Mesenchymal stem cell (in vitro differentiated cells and primary cell): Measurements from ENCODE around the gene SMYD1.
A peak's percentile ranks its signal among the peaks of the same experiment; 100 is the strongest.

ENCODE experiments used
- DNase-seq: peaks from one replicate; pipeline ENCODE4 v3.0.0-alpha.2; 2013
- H2AFZ ChIP-seq: one replicate; pipeline ENCODE4 v1.6.1; 2013; ENCODE audit warnings: low read depth, mild to moderate bottlenecking, control low read depth, inconsistent platforms, low read length, moderate library complexity
- H2AK5ac ChIP-seq: 2 replicates; pipeline ENCODE4 v1.6.1; 2013; ENCODE audit warnings: low read length, moderate library complexity, mild to moderate bottlenecking, inconsistent platforms; ENCODE audit not compliant: severe bottlenecking
- H2BK120ac ChIP-seq: one replicate; pipeline ENCODE4 v1.6.1; 2013; ENCODE audit warnings: low read depth, mild to moderate bottlenecking, inconsistent platforms, low read length, moderate library complexity
- H2BK12ac ChIP-seq, 2 experiments: one replicate each; pipeline ENCODE4 v1.6.1; 2013; ENCODE audit warnings: inconsistent platforms in 2 of 2, low read length in 2 of 2, mild to moderate bottlenecking in 2 of 2, moderate library complexity in 2 of 2, control low read depth in 1 of 2
- H2BK15ac ChIP-seq: one replicate; pipeline ENCODE4 v1.6.1; 2013; ENCODE audit warnings: mild to moderate bottlenecking, low read depth, inconsistent platforms; ENCODE audit not compliant: poor library complexity, severe bottlenecking
- H2BK5ac ChIP-seq: 2 replicates; pipeline ENCODE4 v1.6.1; 2013; ENCODE audit warnings: low read depth, mild to moderate bottlenecking, low read length, control low read depth, inconsistent platforms; ENCODE audit not compliant: poor library complexity, severe bottlenecking
- H3K14ac ChIP-seq, 2 experiments: one replicate each; pipeline ENCODE4 v1.6.1; 2013; ENCODE audit warnings: inconsistent platforms in 2 of 2, low read length in 2 of 2, control low read depth in 1 of 2, mild to moderate bottlenecking in 1 of 2, moderate library complexity in 1 of 2
- H3K18ac ChIP-seq, 2 experiments: one replicate each; pipeline ENCODE4 v1.6.1; 2013; ENCODE audit warnings: inconsistent platforms in 2 of 2, low read length in 2 of 2, control low read depth in 1 of 2, low read depth in 1 of 2, mild to moderate bottlenecking in 1 of 2
- H3K23ac ChIP-seq, 2 experiments: one replicate each; pipeline ENCODE4 v1.6.1; 2013; ENCODE audit warnings: inconsistent platforms in 2 of 2, low read length in 2 of 2, mild to moderate bottlenecking in 2 of 2, moderate library complexity in 2 of 2, control low read depth in 1 of 2
- H3K27ac ChIP-seq: 2 replicates; pipeline ENCODE4 v1.5.1; 2013; ENCODE audit warnings: mild to moderate bottlenecking, moderate library complexity, low read length, control low read depth, inconsistent platforms; ENCODE audit not compliant: poor library complexity, severe bottlenecking
- H3K27me3 ChIP-seq, 2 experiments: 2 replicates each; pipeline versions ENCODE4 v1.6.1 to v1.7.0; 2013; ENCODE audit warnings: low read length in 2 of 2, mild to moderate bottlenecking in 2 of 2, moderate library complexity in 2 of 2, control low read depth in 1 of 2, inconsistent platforms in 1 of 2; ENCODE audit not compliant: control insufficient read depth in 1 of 2, insufficient read depth in 1 of 2
- H3K36me3 ChIP-seq, 2 experiments: 2 replicates each; pipeline versions ENCODE4 v1.6.1 to v1.7.0; 2013; ENCODE audit warnings: low read length in 2 of 2, control low read depth in 1 of 2, inconsistent platforms in 1 of 2, low read depth in 1 of 2, mild to moderate bottlenecking in 1 of 2; ENCODE audit not compliant: insufficient read depth in 2 of 2, control insufficient read depth in 1 of 2
- H3K4ac ChIP-seq, 2 experiments: one replicate each; pipeline ENCODE4 v1.6.1; 2013; ENCODE audit warnings: inconsistent platforms in 2 of 2, low read length in 2 of 2, mild to moderate bottlenecking in 2 of 2, moderate library complexity in 2 of 2, control low read depth in 1 of 2, low read depth in 1 of 2
- H3K4me1 ChIP-seq: 2 replicates; pipeline ENCODE4 v1.6.1; 2013; ENCODE audit warnings: low read depth, low read length, control low read depth; ENCODE audit not compliant: control insufficient read depth, insufficient read depth
- H3K4me2 ChIP-seq: 2 replicates; pipeline ENCODE4 v1.6.1; 2013; ENCODE audit warnings: low read length, mild to moderate bottlenecking, inconsistent platforms; ENCODE audit not compliant: poor library complexity, severe bottlenecking
- H3K4me3 ChIP-seq, 2 experiments: 2 replicates each; pipeline versions ENCODE4 v1.5.1 to v1.7.0; 2013; ENCODE audit warnings: low read length in 2 of 2, mild to moderate bottlenecking in 2 of 2, control low read depth in 1 of 2, low read depth in 1 of 2; ENCODE audit not compliant: insufficient read depth in 1 of 2
- H3K79me1 ChIP-seq: replicated peaks from 2 replicates; pipeline ENCODE4 v1.6.1; 2013; ENCODE audit warnings: mild to moderate bottlenecking, control low read depth, low read length, inconsistent platforms; ENCODE audit not compliant: poor library complexity, severe bottlenecking
- H3K9ac ChIP-seq: 2 replicates; pipeline ENCODE4 v1.7.0; 2013; ENCODE audit warnings: mild to moderate bottlenecking, low read length, moderate library complexity
- H3K9me3 ChIP-seq: 2 replicates; pipeline ENCODE4 v1.7.0; 2013; ENCODE audit warnings: mild to moderate bottlenecking, low read length; ENCODE audit not compliant: control insufficient read depth
- H4K8ac ChIP-seq: one replicate; pipeline ENCODE4 v1.6.1; 2013; ENCODE audit warnings: inconsistent platforms, mild to moderate bottlenecking, low read length, moderate library complexity
- H4K91ac ChIP-seq: one replicate; pipeline ENCODE4 v1.6.1; 2013; ENCODE audit warnings: mild to moderate bottlenecking, low read length, inconsistent platforms
- WGBS: methylation state at CpG from one replicate; pipeline ENCODE4 v1.1.7; 2013; ENCODE audit warnings: mixed read lengths; 5-methylcytosine and 5-hydroxymethylcytosine counted together

SMYD1 gene

DNA sequence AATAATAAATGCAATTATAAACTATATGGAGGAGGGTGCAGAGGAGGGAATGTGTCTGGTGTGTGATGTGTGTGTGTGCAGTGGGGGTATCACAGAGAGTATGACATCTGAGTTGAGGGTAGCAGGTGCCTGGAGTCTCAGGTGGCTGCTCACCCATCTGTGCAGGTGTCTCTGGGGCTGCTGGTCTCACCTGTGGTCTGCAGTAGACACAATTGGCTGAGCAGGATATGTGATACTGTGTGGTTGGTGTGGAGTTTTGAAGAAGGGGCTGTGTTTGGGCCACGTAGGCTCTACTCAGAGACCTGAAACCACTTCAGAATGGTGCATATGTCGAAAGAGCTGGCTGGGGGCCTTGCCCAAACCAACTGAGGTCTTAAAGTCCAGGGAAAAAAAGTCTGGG lies 43.2 kb downstream of the SMYD1 start:
- H3K4me3 ChIP-seq, result no peak overlapping the region
- H3K27me3 ChIP-seq, result peaks cover 5 to 44% of the 10 kb centered on the region in 2 experiments
- 71% methylated on average over 2 of the region's 2 CpGs for WGBS
- H2AK5ac ChIP-seq, result no peak overlapping the region
- H3K4ac ChIP-seq, result no peak overlapping the region
- no peak overlapping the region for H2AFZ ChIP-seq
- H3K9ac ChIP-seq, result no peak overlapping the region
- no peak overlapping the region for H3K27ac ChIP-seq
- no peak overlapping the region for H2BK5ac ChIP-seq
- H3K14ac ChIP-seq, result no peak overlapping the region
- no peaks in the 10 kb centered on the region for H3K36me3 ChIP-seq
- no peaks in the 10 kb centered on the region for H3K4me1 ChIP-seq
- DNase-seq, result no peak
- H4K8ac ChIP-seq, result no peak overlapping the region
- no peak overlapping the region for H3K23ac ChIP-seq
- no peaks in the 10 kb centered on the region for H3K79me1 ChIP-seq
- no peak overlapping the region for H4K91ac ChIP-seq
- no peak overlapping the region for H2BK15ac ChIP-seq
- no peak overlapping the region for H2BK120ac ChIP-seq
- no peak overlapping the region for H3K4me2 ChIP-seq
- no peaks in the 10 kb centered on the region for H3K9me3 ChIP-seq
- no peak overlapping the region for H2BK12ac ChIP-seq
- no peak overlapping the region for H3K18ac ChIP-seq

DNA sequence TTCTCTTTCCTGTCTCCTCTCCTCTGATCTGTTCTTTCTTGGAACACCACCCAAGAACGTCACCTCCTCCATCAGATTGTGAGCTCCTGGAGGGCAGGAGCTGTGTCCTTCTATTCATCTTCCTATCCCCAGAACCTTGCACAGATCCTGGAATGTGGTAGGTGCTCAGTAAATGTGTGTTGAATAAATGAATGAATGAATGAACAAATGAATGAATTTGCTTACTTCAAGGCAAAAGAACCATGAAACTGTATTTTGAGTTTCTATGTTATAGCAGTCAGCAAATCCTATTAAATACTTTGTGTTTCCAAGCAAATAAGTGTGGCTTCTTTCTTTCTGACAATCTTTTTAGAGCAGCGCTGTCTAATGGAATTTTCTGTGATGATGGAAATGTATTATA lies 45.4 kb downstream of the SMYD1 start:
- Histone ChIP-seq H2BK15ac (no peak overlapping the region), H2AFZ (no peak overlapping the region), H3K9me3 (no peaks in the 10 kb centered on the region), H4K8ac (no peak overlapping the region), H3K4ac (no peak overlapping the region), H3K14ac (no peak overlapping the region), H2BK5ac (no peak overlapping the region), H3K27me3 (peaks cover 5 to 52% of the 10 kb centered on the region in 2 experiments), H2BK120ac (no peak overlapping the region), H3K9ac (no peak overlapping the region), H3K79me1 (no peaks in the 10 kb centered on the region), H3K36me3 (no peaks in the 10 kb centered on the region), H4K91ac (no peak overlapping the region), H3K4me1 (no peaks in the 10 kb centered on the region), H2BK12ac (no peak overlapping the region), H3K4me3 (no peak overlapping the region), H3K27ac (no peak overlapping the region), H3K18ac (no peak overlapping the region), H3K4me2 (no peak overlapping the region), H3K23ac (no peak overlapping the region), H2AK5ac (no peak overlapping the region)
- 100% methylated on average over 1 of the region's 2 CpGs for WGBS
- no peak for DNase-seq

DNA sequence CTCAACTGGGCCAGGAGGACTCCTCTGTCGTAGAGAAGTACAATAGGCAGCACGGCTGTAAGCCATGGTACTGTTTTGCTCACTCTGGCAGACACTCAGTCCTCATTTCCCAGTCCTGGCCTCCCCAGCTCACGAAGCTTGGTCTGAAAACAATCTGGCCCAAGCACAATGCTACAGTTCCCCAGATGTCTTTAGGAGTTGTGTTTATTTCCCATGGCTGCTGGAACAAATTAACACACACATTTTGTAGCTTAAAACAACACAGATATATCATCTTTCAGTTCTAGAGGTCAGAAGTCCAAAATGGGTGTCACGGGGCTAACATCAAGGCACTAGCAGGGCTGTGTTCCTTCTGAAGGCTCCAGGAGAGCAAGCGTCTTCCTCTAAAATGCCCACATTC lies 47.3 kb downstream of the SMYD1 start:
- Histone ChIP-seq H3K9ac (no peak overlapping the region), H3K9me3 (no peaks in the 10 kb centered on the region), H3K36me3 (no peaks in the 10 kb centered on the region), H3K18ac (no peak overlapping the region), H3K4me1 (no peaks in the 10 kb centered on the region), H3K4ac (no peak overlapping the region), H3K23ac (no peak overlapping the region), H2BK15ac (no peak overlapping the region), H4K8ac (no peak overlapping the region), H3K4me2 (no peak overlapping the region), H2AK5ac (no peak overlapping the region), H2BK120ac (no peak overlapping the region), H3K27ac (no peak overlapping the region), H3K79me1 (no peaks in the 10 kb centered on the region), H3K27me3 (peaks cover 5 to 57% of the 10 kb centered on the region in 2 experiments), H2BK12ac (no peak overlapping the region), H2AFZ (no peak overlapping the region), H3K14ac (peak overlapping the region in 1 of 2 experiments; percentile 33), H4K91ac (no peak overlapping the region), H2BK5ac (no peak overlapping the region), H3K4me3 (no peak overlapping the region)
- WGBS, result 56% methylated on average over 5 of the region's 5 CpGs
- DNase-seq, result no peak

DNA sequence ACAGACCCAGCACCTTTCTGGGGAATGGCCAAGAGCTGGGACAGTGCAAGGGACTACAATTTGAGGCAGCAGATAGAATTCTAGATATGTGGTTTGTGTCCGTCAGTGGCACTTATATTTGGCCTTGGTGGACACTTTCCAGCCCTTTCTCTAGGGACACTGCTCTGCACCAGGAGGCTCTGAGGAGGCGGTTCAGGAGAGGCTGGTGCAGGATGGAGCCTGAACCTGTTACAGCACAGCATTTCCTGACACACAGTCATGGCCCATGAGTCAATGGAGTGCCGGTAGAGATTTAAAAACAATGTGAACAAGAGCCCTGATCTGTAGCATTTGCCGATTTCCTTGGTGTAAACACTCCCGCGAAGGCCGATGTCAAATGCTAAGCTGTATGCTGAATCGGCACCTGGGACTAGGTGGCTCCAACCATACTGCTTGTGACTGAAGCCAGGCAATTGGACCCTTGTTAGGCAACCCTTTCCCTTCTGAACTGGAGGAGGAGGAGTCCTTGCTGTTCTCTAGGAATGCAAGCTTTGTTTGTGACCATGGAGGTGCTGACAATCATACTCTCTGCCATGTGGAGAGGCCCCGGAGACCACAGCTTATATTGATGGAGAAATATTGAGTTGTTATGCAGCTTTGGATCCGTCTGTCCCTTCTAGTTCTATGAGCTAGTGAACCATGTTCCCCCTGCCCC lies 48.3 kb downstream of the SMYD1 start:
- Histone ChIP-seq H3K4ac (no peak overlapping the region), H3K18ac (no peak overlapping the region), H3K4me3 (no peak overlapping the region), H3K9me3 (no peaks in the 10 kb centered on the region), H3K23ac (no peak overlapping the region), H3K4me2 (no peak overlapping the region), H3K4me1 (no peaks in the 10 kb centered on the region), H2AK5ac (no peak overlapping the region), H3K14ac (no peak overlapping the region), H3K9ac (no peak overlapping the region), H3K36me3 (no peaks in the 10 kb centered on the region), H2BK5ac (no peak overlapping the region), H4K91ac (no peak overlapping the region), H3K27me3 (peaks cover 5 to 55% of the 10 kb centered on the region in 2 experiments), H2BK12ac (no peak overlapping the region), H2BK120ac (no peak overlapping the region), H2AFZ (no peak overlapping the region), H4K8ac (no peak overlapping the region), H3K79me1 (no peaks in the 10 kb centered on the region), H3K27ac (no peak overlapping the region), H2BK15ac (no peak overlapping the region)
- 91% methylated on average over 10 of the region's 10 CpGs for WGBS
- DNase-seq, result no peak
